GM23338 (cell line): ENCODE results near the gene PER1. TPM values are rescaled to one million over a fixed set of nuclear protein-coding genes. Genes with fewer than 3 reads are reported as not detected.
A peak's percentile ranks its signal among the peaks of the same experiment; 100 is the strongest.

Source experiments
- ATAC-seq: fragments of 200-7000 bp; cut with Tn5 transposase; 3 replicates; pipeline ENCODE4 v1.9.1; 2020
- DNase-seq: peaks from one replicate; pipeline ENCODE4 v3.0.0-alpha.2; 2015; ENCODE audit warnings: low spot score
- H2AFZ ChIP-seq: fragments of 200-600 bp; sonication (generic); 2 replicates; pipeline ENCODE4 v1.8.0; 2016; ENCODE audit warnings: antibody characterized with exemption, mild to moderate bottlenecking, moderate library complexity
- H3F3A ChIP-seq: fragments of 200-600 bp; sonication (generic); replicated peaks from 2 replicates; pipeline ENCODE4 v1.8.0; 2017; ENCODE audit warnings: antibody characterized with exemption, mixed run types, low read depth
- H3K27ac ChIP-seq: fragments of 200-600 bp; sonication (generic); 2 replicates; pipeline ENCODE4 v1.6.1; 2016; ENCODE audit warnings: low read depth
- H3K27me3 ChIP-seq: fragments of 200-600 bp; sonication (generic); 2 replicates; pipeline ENCODE4 v1.8.0; 2016; ENCODE audit warnings: mild to moderate bottlenecking, mixed run types, moderate library complexity; ENCODE audit not compliant: insufficient read depth
- H3K36me3 ChIP-seq: fragments of 200-600 bp; sonication (generic); 2 replicates; pipeline ENCODE4 v1.8.0; 2016; ENCODE audit warnings: mild to moderate bottlenecking; ENCODE audit not compliant: insufficient read depth
- H3K4me1 ChIP-seq: fragments of 200-600 bp; sonication (generic); 2 replicates; pipeline ENCODE4 v1.8.0; 2016; ENCODE audit warnings: mild to moderate bottlenecking, moderate library complexity; ENCODE audit not compliant: insufficient read depth
- H3K4me2 ChIP-seq: fragments of 200-600 bp; sonication (generic); 2 replicates; pipeline ENCODE4 v1.7.1; 2017; ENCODE audit warnings: mixed run types
- H3K4me3 ChIP-seq: fragments of 200-600 bp; sonication (generic); 2 replicates; pipeline ENCODE4 v1.6.1; 2016; ENCODE audit warnings: mixed run types
- H3K79me2 ChIP-seq: fragments of 200-600 bp; sonication (generic); replicated peaks from 2 replicates; pipeline ENCODE4 v1.8.0; 2017; ENCODE audit warnings: mild to moderate bottlenecking; ENCODE audit not compliant: insufficient read depth
- H3K9me2 ChIP-seq: fragments of 200-600 bp; sonication (generic); 2 replicates; pipeline ENCODE4 v1.8.0; 2017; ENCODE audit not compliant: insufficient read depth
- H4K20me1 ChIP-seq: fragments of 200-600 bp; sonication (generic); replicated peaks from 2 replicates; pipeline ENCODE4 v1.8.0; 2017; ENCODE audit warnings: mild to moderate bottlenecking; ENCODE audit not compliant: insufficient read depth
- H3K27ac Mint-ChIP-seq: 2 replicates; pipeline ENCODE4 v1.8.0; 2020; ENCODE audit warnings: inconsistent platforms, mild to moderate bottlenecking, moderate library complexity, mixed read lengths
- H3K27me3 Mint-ChIP-seq: 3 replicates; pipeline ENCODE4 v1.8.0; 2022; ENCODE audit warnings: low read depth, mild to moderate bottlenecking, moderate library complexity, mixed read lengths, inconsistent platforms; ENCODE audit not compliant: insufficient read depth, poor library complexity
- H3K36me3 Mint-ChIP-seq: 3 replicates; pipeline ENCODE4 v1.8.0; 2021; ENCODE audit warnings: low read depth, mild to moderate bottlenecking, inconsistent platforms, moderate library complexity, mixed read lengths
- H3K4me1 Mint-ChIP-seq: 3 replicates; pipeline ENCODE4 v1.8.0; 2020; ENCODE audit warnings: mild to moderate bottlenecking, inconsistent platforms, mixed read lengths
- H3K4me3 Mint-ChIP-seq: 3 replicates; pipeline ENCODE4 v1.8.0; 2021; ENCODE audit warnings: moderate library complexity, mild to moderate bottlenecking, inconsistent platforms, mixed read lengths
- H3K9me3 Mint-ChIP-seq: 3 replicates; pipeline ENCODE4 v1.8.0; 2020; ENCODE audit warnings: moderate library complexity, mild to moderate bottlenecking, inconsistent platforms, mixed read lengths
- EZH2 ChIP-seq: fragments of 200-600 bp; sonication (generic); IDR thresholded peaks from one replicate; pipeline ENCODE4 v1.8.0; 2017; ENCODE audit warnings: antibody characterized with exemption, mild to moderate bottlenecking, low read depth; ENCODE audit not compliant: unreplicated experiment
- EZH2phosphoT487 ChIP-seq: fragments of 200-600 bp; sonication (generic); IDR thresholded peaks from one replicate; pipeline ENCODE4 v1.8.1; 2018; ENCODE audit warnings: antibody characterized with exemption; ENCODE audit not compliant: unreplicated experiment
- JUNB ChIP-seq: IDR thresholded peaks from one replicate; pipeline ENCODE4 v1.6.1; 2016; ENCODE audit warnings: antibody characterized with exemption; ENCODE audit not compliant: unreplicated experiment
- NANOG ChIP-seq: IDR thresholded peaks from 2 replicates; pipeline ENCODE4 v1.6.1; 2016; ENCODE audit warnings: antibody characterized with exemption, borderline replicate concordance
- POLR2AphosphoS5 ChIP-seq: IDR thresholded peaks from 2 replicates; pipeline ENCODE4 v1.6.1; 2016; ENCODE audit warnings: antibody characterized with exemption, low read depth
- ZNF114 ChIP-seq: fragments of 250-450 bp; sonication (Bioruptor Pico); IDR thresholded peaks from 2 replicates; pipeline ENCODE4 v1.5.0; 2020; ENCODE audit warnings: mild to moderate bottlenecking, moderate library complexity
- ZNF331 ChIP-seq: fragments of 250-450 bp; sonication (Bioruptor Pico); IDR thresholded peaks from 2 replicates; pipeline ENCODE4 v1.5.0; 2020; ENCODE audit warnings: low read depth, mild to moderate bottlenecking, moderate library complexity
- polyA plus RNA-seq: library from polyadenylated mRNA; unstranded; fragments of >200 nt; fragmentation: Nextera tagmentation; extraction: Ambion mirVana; gene quantifications from 2 replicates; pipeline ENCODE4 v1.2.1, GENCODE V29; 2016
- total RNA-seq: library from RNA; depleted of rRNA; stranded (reverse); fragments of >200 nt; shearing (Covaris generic); gene quantifications from 2 replicates; pipeline ENCODE4 v1.2.3, GENCODE V29; 2014
- TF ChIP-seq, protein P1 (sequence below): IDR thresholded peaks from 2 replicates; pipeline ENCODE4 v1.6.1; 2016; ENCODE audit warnings: antibody characterized with exemption

The PER1 gene
- total and polyA plus RNA-seq, 2 experiments from 2014 or later = 12.2 to 36.1 TPM

DNA sequence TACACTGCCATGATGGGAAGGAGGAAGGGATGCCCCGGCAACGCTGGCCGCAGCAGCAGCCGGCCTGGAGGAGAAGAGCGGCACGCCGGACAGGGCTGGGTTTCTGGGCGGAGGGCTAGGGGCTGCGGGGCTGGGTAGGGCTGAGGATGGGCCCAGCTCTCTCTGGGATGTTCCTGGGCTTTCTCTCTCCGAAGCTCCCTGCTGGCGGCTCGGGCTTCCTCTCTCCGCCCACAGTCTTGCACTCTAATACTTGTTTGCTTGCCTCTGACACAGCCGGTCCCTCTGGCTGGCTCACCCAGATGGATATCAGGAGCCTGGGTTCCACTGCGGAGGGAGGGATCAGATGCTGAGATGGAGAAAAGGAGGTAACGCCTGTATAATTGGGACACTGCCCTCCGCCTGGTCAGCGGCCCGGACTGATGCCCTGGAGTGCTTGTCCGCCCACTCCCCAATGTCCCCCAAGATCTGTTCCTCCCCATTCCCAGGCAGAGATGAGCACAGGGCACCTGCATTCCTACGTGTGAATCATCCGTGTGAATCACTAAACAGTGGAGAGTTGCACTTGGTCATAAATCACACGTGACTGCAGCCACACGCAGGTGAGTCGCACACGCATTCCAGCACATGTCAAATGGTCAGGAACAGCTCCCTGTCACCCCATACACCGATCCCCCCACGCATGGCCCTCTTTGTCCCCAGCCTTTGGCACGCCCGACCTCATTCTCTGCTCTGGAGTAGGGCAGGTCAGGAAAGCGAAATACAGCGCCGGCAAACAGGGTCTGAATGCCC is 34.0 kb downstream of the PER1 start, which contains the start of gene ALOXE3:
Gene ALOXE3, minus strand, starts transcription at position 535 of the 789 bp plus-strand sequence. Its CDS starts 524 bp downstream, at position 11.
- peak; percentile 1 for ATAC-seq
- peaks cover 7% of the 10 kb centered on the region; the same call in 1 of the 2 replicates for H3K4me1 ChIP-seq
- H3K9me3 Mint-ChIP-seq = peaks cover 17% of the 10 kb centered on the region

DNA sequence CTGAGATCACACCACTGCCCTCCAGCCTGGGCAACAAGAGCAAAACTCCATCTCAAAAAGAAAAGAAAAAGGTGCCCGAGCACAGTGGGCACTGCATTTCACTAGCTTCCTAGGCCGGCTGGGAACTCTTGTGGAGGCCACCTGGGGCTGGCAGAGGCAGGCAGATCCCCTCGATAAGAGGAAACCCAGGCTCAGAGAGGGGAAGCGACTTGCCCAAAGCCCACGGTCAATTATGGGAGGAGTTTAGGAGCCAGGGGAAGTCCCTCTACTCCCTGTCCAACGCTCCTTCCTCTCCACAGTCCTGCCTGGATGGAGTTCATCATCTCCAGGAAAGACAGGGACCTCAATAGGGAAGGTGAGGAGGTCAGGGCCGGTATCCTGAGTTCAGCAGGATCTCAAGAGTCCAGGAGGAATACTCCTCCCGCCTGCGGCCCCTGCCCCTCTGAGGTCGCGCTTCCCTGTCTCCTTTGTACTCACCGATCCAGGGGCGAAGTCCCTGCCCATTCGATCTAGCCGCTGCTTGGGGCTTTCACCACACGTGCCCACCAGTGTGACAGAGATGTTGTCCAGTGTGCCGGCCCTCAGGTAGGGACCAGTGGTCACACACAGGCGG is 34.7 kb downstream of the PER1 start:
- peak overlapping the region; percentile 98 for H2AFZ ChIP-seq
- TF ChIP-seq POLR2AphosphoS5 (no peak), ZNF114 (CRISPR knock-in tag) (no peak), EZH2 (peak; percentile 63), EZH2phosphoT487 (no peak), NANOG (no peak), JUNB (no peak)
- Mint-ChIP-seq H3K27ac (no peak overlapping the region), H3K4me3 (peak overlapping the region; percentile 83), H3K36me3 (peaks cover 13% of the 10 kb centered on the region), H3K4me1 (peaks cover 6% of the 10 kb centered on the region; the same call in 2 of the 3 replicates), H3K9me3 (peaks cover 17% of the 10 kb centered on the region), H3K27me3 (peaks cover 79% of the 10 kb centered on the region)
- H3K27me3 ChIP-seq = peaks cover 69% of the 10 kb centered on the region
- H4K20me1 ChIP-seq = no peaks in the 10 kb centered on the region
- H3K4me3 ChIP-seq = peak overlapping the region; percentile 66
- H3K4me2 ChIP-seq = peak overlapping the region; percentile 75
- ATAC-seq (no peak), DNase-seq (no peak)
- no peak overlapping the region for H3K27ac ChIP-seq
- peaks cover 7% of the 10 kb centered on the region; the same call in 1 of the 2 replicates for H3K4me1 ChIP-seq
- no peaks in the 10 kb centered on the region for H3K36me3 ChIP-seq
- no peaks in the 10 kb centered on the region for H3K9me2 ChIP-seq
- H3F3A ChIP-seq = 0 out of 2 replicates have a peak, but pooled peaks cover 4% of the 10 kb centered on the region
- H3K79me2 ChIP-seq = no peaks in the 10 kb centered on the region

More for the DNA sequence above, 34.0 kb downstream of the PER1 start, which contains the start of gene ALOXE3:
- H3K36me3 Mint-ChIP-seq = peaks cover 13% of the 10 kb centered on the region
- H4K20me1 ChIP-seq = no peaks in the 10 kb centered on the region
- peak within 1 kb of the TSS; percentile 83 for H3K4me3 Mint-ChIP-seq
- H3F3A ChIP-seq = 0 out of 2 replicates have a peak, but pooled peaks cover 4% of the 10 kb centered on the region
- no peaks in the 10 kb centered on the region for H3K79me2 ChIP-seq
- H3K27ac ChIP-seq = no peak within 1 kb of the TSS
- peak within 1 kb of the TSS; percentile 75 for H3K4me2 ChIP-seq
- TF ChIP-seq, protein P1, sequence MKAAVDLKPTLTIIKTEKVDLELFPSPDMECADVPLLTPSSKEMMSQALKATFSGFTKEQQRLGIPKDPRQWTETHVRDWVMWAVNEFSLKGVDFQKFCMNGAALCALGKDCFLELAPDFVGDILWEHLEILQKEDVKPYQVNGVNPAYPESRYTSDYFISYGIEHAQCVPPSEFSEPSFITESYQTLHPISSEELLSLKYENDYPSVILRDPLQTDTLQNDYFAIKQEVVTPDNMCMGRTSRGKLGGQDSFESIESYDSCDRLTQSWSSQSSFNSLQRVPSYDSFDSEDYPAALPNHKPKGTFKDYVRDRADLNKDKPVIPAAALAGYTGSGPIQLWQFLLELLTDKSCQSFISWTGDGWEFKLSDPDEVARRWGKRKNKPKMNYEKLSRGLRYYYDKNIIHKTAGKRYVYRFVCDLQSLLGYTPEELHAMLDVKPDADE = no peak
- TF ChIP-seq POLR2AphosphoS5 (no peak), ZNF331 (CRISPR knock-in tag) (no peak), EZH2 (peak; percentile 22)
- peak; percentile 59 for DNase-seq
- peak within 1 kb of the TSS; percentile 83; the same call in 1 of the 2 replicates for H3K27ac Mint-ChIP-seq
- H3K9me2 ChIP-seq = no peaks in the 10 kb centered on the region
- H2AFZ ChIP-seq = peak within 1 kb of the TSS; percentile 98
- peak within 1 kb of the TSS; percentile 66 for H3K4me3 ChIP-seq
- peaks cover 9% of the 10 kb centered on the region; the same call in 2 of the 3 replicates for H3K4me1 Mint-ChIP-seq
- H3K27me3 Mint-ChIP-seq = peaks cover 85% of the 10 kb centered on the region
- H3K36me3 ChIP-seq = no peaks in the 10 kb centered on the region
- peaks cover 69% of the 10 kb centered on the region for H3K27me3 ChIP-seq
